Measurements from ENCODE around the gene GASK1A. TPM values are rescaled to one million over a fixed set of nuclear protein-coding genes. Genes with fewer than 3 reads are reported as not detected.
A peak's percentile ranks its signal among the peaks of the same experiment; 100 is the strongest.

Gene GASK1A
- total RNA-seq, 1 donor from 2014 or later: 2.1 TPM

DNA sequence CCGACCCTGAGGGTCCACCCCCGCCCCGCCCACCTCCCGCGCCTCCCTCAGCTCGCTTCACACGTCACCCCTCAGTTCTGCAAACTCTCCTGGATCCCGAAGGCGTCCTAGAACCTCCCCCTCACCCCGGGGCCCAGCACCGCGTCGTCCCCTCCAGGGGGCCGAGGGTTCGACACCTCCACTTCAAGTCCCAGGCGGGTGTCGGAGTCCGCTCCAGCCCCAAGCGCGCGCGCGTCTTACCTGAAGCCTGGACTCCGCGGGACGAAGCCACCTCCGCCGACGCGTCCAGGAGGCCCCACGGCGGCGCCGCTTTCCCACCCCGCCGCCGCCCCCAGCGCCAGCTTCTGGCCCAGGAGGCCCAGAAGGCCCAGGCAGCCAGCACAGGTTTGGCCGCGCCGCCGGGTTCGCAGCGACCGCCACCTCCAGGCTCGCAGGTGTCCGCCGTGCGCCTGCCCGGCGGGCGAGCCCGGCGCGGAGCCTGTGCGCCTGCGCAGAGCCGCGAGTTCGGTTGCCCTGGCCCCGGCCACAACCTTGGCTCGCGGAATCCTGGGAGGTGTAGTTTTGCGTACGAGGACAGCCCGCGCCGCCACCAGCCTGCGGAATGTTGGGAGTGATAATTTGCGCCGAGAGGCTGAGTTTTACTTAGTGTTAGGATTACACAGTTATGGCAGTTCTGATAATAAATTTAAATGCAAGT is 126.6 kb downstream of the GASK1A start, which contains the start of gene POMGNT2:
Gene POMGNT2 (minus strand): TSS at position 484 of the 697 bp plus-strand sequence. CDS start 24,648 bp downstream, outside the sequence.
- Mint-ChIP-seq H3K36me3 (ENCODE audit: low read depth) (no peaks in the 10 kb centered on the region), H3K27me3 (ENCODE audit: low read depth) (peaks cover 7% of the 10 kb centered on the region), H3K4me1 (peaks cover 18% of the 10 kb centered on the region), H3K27ac (ENCODE audit: unreplicated experiment) (no peak within 1 kb of the TSS), H3K9me3 (no peaks in the 10 kb centered on the region), H3K4me3 (peak within 1 kb of the TSS; percentile 91)
- no peak for TF ChIP-seq CTCF (conservative IDR thresholded peaks at IDR 0.05)
- peak; percentile 80 for DNase-seq (ENCODE audit: low read depth, low spot score)

DNA sequence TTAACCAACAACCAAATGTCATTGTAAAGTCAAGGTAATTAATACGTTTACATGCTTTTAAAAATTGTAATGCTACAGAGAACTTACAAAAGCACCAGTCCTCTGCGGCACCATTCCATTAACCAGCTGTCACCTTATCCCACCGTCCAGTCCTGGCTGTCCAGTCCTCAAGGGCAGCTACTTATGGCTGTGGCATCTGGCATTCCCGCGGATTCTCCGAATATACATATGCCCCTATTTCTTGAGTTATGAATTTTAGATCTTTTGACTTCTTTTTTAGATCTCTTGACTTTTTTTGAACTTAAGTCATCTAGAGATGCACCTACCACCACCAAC is 127.2 kb downstream of the GASK1A start:
- no peak for DNase-seq (ENCODE audit: low read depth, low spot score)
- Mint-ChIP-seq H3K4me1 (peaks cover 18% of the 10 kb centered on the region), H3K27me3 (ENCODE audit: low read depth) (peaks cover 7% of the 10 kb centered on the region), H3K27ac (ENCODE audit: unreplicated experiment) (no peak overlapping the region), H3K36me3 (ENCODE audit: low read depth) (no peaks in the 10 kb centered on the region), H3K9me3 (no peaks in the 10 kb centered on the region), H3K4me3 (peak overlapping the region; percentile 91)
- no peak for TF ChIP-seq CTCF (conservative IDR thresholded peaks at IDR 0.05)

Other genes starting within 250 kb of the GASK1A start
- 1.5 and 2.0 TPM in 2 replicates for gene CCDC13, start 206.1 kb upstream of the GASK1A start, total RNA-seq
- gene HIGD1A, start 174.8 kb upstream of the GASK1A start, total RNA-seq: 82.4 and 85.2 TPM in 2 replicates
- 0.20 and 0.56 TPM in 2 replicates for gene ACKR2, start 169.9 kb upstream of the GASK1A start, total RNA-seq
- gene CYP8B1, start 103.4 kb upstream of the GASK1A start, total RNA-seq: not detected in 2 replicates
- gene ZNF662, start 73.2 kb upstream of the GASK1A start, total RNA-seq: not detected in 2 replicates
- gene POMGNT2, start 126.8 kb downstream of the GASK1A start, total RNA-seq: 19.8 and 20.4 TPM in 2 replicates

Data from neural crest cell (in vitro differentiated cells).